Renal cortex interstitium (tissue), 11 donors: ENCODE data around the gene CETN1. TPM values are rescaled to one million over a fixed set of nuclear protein-coding genes. Genes with fewer than 3 reads are reported as not detected.

Source experiments
- DNase-seq, 11 donors: peaks; one replicate each; pipeline ENCODE4 v3.0.0-alpha.2; 2013; ENCODE audit warnings: low read depth in 9 of 11, low spot score in 4 of 11; ENCODE audit errors: extremely low read depth in 1 of 11
- polyA plus RNA-seq, 3 donors: library from polyadenylated mRNA; unstranded; fragments of 120-200 nt; gene quantifications; one replicate each; pipeline ENCODE4 v1.2.1, GENCODE V29; 2013; ENCODE audit not compliant: insufficient read length in 3 of 3

CETN1 gene
- polyA plus RNA-seq, 3 donors, result not detected

DNA sequence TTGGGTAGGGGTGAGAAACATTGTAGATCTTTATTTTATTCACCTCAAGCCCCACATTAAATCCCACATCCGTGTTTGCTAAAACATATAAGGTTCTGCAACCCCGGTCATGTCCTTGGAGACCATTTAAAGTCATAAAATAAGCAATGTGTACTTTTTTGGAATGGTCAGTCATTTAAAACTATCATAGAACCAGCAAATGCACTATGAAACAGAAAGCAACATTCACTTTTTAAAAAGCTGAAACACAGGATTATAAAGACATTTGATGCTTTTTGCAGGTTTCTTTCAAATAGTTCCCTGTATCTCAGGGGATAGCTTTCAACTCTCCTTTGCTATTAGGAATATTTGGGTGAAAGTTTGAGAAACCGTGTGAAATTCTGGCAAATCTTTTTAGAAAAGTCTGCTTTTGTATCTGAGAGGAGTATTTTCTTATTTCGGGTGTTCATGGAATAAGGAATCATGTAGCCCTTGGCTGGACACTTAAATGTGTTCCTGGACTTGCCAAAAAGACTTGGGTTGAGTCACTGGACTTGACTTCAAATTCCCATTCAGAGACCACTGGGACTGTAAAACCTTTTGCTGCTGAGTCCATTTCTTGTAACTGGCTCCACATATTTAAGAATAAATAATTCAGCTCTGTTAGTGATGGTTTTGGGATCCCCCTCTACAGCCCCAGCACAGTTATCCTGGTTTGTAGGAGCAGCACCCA, 5.9 kb upstream of the CETN1 start:
- no peak for DNase-seq

DNA sequence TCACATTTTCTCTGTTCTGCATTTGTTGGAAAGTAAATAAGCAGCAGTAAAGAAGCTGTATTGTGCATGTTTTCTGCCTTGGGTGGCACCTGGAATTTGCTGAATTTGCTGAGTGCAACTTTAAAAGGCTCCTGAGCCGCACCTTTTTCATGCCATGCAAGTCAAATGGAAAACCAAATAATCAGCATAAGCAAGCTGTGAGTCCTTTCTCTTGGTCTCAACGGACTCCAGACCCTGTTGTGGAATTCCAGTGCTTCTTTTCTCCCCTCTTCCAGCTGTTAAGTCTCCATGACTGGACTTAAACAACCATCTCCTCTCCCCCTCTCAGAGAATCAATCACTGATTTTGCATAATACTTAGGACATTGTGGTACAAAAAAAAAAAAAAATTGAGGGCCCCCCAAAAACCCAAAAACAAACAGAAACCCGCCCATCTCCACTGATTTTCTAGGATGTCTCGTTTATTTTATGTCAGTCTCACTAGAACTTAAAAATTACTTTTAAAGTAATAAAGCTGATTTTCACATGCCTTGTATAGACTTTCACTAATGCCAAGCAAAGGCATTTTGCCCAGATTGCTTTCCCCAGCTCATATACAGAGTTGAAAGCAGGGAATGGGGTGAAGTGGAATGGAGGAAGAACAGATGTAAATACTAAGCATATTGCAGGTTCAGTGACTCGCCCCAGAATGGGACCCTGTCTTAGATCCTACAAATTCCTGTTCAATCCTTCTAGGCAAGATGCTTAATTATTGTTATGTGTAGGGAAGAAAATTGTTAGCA, 5.1 kb upstream of the CETN1 start:
- no peak for DNase-seq

DNA sequence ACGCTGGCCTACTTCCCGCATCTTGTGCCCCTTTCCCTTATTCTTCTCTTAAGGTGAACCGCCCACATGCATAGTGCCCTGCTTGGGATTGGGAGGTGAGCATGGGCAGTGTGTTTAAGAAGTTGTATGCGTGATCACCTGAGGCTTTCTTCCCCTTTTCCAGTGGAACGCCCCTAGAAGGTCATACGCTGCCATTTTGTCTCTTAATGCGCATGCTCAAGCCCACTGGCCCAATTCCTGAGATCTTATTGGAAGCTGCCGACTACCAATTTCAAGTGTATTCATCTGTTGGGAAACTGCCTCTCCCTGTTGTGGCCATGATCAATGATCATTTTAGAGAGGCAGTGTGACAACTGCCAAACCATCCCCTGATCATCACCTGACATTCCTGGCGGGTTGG, 3.3 kb upstream of the CETN1 start:
- DNase-seq, result no peak

DNA sequence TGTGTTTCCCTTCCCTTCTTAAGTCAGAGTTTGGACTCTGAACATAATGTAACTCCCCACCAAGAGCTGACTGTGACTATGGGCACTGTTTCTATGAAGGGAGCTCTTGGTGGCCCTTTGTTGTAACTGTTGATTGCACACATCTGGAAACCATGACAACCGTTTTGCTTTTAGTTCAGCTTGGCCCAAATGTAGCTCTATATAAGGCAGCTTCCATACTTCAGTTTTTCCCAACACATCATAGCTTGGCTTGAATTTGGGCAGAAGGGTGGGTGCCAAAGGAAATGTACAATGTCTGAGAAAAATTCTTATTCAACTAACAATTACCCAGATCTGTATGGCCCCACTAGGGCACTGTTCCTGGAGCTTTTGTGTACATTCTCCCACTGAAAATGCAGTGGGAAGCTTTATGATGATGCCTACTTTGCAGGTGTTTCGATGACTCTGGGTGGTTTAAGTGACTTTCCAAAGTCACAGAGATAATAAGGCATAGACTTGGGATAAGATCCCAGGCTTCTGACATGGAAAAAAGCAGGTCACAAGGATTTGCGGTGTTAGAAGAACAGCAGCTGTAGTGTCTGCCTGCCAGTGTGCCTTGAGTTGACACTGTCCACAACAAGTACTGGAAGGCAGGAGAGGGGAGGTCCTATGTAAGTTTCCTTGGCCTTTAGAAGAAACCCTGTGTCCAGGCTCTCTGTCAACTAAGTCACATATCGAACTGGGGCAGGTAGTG, 2.4 kb upstream of the CETN1 start:
- DNase-seq, result no peak

DNA sequence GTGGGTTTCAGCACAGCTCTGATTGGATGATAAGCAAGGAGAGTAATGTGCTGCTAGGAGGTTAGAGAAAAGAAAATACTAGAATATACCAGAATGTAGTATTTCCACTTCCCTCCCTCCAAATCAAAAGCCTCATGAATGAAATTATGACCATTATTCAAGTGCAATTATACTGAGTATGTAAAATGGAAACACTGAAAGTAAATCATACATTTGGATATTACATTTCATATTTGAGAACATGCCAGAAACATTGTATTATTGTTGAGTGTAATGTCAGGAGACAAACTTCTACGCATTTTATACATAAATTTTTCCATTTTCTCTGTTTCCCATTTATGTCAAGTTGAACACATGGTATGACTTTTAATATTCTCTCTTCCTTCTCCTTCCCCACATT, 942 bp upstream of the CETN1 start:
- DNase-seq, result no peak

DNA sequence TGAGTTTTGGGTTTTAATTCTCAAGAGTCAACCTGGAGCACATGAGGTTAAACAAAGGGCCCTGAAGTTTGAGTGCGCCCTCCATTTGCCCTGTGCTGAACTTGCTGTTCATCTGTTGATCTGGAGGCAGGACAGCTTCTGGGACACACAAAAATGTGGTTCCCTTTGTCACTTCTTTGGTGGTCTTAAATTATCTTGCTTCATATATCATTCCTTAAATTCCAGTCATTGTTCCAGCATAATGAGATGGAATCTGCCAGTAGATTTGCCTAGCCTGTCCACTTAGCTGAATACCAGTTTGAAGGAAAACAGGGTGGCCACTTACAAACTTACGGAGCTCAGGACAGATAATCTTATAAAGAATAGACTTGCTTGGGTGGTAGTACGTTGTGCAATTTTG, 916 bp downstream of the CETN1 start:
- no peak for DNase-seq

DNA sequence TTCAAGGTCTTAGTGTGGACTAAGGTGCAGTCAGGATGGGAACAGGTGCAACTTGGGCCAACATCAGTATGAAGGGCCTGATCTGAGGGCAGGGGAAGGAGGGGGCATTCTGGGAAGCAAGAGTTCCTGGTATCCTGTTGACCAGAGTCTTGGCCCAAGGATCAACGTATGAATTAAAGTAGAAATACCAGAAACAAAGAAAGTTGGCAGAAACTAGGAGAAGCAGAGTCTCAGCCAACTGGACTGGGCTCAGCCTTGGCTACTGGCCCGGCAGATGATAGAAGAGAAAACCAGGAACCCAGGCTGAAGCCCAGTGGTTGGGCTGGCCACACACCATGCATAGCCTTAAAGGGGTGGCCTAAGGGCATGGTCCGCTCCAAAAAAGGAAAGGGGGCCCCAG, 2.3 kb downstream of the CETN1 start:
- no peak for DNase-seq

DNA sequence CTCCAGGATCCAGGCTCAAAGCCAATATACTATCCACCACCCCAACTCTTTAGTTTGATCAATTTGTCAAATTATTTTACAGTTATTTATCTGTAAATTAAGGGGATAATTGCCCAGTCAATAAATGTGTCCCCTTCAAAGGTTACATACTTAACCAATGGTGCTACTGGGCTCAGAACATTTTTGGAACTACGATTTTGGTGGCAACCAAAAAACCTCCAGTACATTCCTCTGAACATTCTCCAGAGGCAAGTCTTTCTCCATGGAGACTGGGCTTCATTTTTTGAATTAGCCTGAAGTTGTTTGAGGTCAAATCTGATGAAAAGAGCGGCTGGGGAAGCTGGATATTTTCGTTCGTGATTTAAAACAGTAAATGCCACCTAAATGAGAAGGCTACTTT, 14.9 kb downstream of the CETN1 start:
- DNase-seq, result no peak

DNA sequence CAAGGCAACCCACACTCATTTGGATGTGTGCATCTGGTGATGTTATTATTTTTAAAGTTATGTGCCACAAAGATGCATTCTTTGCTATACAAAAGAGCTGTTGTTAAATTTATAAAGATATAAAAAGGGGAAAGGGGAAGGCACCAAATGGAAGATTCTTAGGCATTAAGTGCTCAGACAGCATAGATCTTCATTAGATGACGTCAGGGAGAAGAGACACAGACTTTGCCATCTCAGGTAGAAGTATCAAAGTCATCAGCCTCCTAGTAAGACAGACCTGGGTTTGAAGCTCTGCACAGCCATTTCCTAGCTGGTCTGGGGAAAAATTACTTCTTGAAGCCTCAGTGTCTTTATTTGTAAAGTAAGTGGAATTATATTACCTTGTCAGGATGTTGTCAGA, 15.4 kb downstream of the CETN1 start:
- DNase-seq, result no peak

DNA sequence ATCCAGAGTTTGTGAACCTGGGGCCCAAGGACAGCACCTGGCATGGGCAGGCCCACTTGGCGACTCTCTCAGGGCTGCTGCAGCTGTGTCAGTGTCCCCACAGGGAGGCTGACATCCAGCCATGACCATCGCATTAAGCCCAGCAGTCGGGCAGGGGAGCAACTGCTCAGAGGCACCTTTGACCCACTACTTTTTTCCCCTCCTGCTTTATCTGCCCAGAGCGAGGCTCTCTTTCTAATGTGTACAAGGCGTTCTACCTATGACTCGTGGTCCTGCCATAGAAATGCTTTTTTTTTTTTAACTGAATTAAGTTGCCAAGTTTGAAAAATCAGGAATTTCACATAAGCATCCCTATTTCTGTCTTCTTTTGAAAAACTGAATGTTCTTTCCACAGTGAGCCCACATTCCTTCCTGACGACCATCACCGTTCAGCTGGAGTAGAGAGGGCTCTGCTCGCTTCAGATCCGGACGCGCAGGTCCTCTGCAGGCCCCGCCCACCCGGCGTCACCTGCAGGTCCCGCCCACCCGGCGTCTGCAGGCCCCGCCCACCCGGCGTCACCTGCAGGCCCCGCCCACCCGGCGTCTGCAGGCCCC, 16.2 kb downstream of the CETN1 start:
- DNase-seq, result peak in 2 of 11 donors; percentile 57 to 69

DNA sequence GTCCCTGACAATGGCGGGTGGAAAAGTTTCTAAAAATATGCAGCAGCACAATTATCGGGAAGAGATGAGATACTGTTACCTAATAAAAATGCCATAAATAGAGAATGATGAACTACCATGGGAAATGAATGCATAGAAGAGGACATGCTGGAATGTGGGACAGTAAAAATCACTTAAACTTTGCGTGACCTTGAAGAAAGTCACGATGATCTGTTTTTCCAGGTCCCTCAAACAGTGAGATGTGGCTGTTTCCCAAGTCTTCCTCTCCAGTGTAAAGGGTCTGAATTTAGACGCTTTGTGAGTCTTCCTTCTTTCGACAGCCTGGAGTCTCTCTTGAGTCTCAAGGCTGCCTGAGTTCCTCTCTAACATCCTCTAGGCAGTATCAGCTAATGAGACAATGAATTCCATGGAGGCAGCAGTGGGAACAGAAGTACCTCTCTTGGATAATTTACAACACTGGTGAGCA, 18.0 kb downstream of the CETN1 start:
- DNase-seq, result peak in 1 of 11 donors; percentile 38

DNA sequence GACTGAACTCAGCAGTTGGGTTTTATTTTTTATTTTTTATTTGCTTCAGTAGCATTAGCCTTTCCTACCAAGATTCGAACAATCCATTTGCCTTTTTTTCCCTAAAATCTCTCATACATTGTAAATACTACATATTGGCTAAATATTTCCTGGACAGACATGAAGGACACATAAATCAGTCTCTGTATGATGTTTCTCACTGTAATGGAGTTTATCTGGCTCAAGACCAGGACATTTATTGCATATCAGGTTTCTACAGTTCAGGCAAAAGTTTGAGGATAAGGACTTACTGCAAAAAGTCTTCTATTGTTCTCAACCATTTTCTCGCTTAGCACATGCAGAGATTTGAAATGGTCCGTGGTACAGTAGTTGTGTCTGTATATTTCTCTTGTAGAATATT, 19.9 kb downstream of the CETN1 start:
- no peak for DNase-seq

DNA sequence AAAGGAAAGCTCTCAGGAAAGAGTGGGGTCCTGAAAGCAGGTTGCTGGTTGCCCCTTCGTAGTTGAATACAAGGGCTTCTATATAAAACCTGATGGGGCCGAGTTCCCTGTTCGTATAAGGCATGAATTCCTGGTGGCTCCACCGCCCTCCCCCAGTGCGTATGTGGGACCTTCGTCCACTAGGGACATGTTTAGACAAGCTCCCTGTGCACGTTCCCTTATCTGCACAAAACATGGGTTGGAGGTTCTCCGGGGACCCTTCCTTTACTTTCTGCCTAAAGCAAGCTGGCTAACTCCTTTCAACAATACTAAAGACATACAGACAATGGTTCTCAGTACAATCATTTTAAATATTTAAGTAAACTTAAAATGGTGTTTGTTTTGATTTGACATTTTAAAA, 24.6 kb downstream of the CETN1 start:
- DNase-seq, result no peak

DNA sequence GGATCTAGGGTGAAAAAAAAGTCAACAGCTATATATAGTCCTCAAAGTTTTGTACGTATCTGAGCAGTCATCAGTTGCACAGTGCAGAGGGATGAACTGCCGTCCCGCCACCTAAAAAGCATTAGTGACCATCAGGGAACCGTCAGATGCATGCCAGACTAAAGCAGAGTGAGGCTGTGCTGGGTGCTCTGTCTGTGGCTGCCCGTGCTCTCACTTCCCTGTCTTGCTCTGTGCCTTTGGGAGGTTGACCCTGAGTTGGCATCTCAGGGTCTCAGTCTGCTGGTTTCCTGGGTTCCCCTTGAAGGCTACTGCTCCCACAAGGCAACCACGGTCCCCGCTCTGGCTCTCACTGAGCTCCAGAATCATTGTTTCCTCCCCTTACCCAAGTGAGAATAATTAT, 27.8 kb downstream of the CETN1 start:
- no peak for DNase-seq

DNA sequence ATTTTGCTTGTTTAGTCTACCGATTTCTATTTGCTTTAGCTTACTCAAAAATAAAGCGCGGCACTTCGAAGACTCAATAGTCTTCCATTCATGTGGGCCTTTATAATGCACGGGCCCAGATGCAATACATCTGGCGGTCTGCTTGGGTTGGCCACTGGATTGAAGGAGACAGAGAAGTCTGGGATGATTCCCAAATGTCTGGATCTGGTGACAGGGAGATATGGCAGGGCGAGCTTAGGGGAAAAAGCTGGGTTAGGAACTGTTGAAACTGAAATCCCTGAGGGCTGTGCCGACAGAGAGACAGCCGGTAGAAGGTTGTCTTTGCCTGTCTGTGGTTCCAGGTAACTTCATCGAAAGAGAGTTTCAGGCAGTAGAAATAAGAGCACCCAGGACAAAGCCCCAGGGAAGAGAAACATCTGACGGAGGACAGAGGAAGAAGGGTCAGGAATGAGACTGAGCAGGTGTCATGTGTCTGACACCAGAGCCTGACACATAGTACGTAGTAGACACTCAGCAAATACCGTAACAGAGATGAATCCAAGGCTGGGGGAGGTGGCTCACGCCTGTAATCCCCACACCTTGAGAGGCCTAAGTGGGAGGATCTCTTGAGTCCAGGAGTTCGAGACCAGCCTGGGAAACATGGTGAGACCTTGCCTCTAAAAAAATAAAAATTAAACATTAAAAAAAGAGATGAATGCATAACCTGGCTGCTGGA, 30.2 kb downstream of the CETN1 start:
- DNase-seq, result peak in 1 of 11 donors; percentile 46

DNA sequence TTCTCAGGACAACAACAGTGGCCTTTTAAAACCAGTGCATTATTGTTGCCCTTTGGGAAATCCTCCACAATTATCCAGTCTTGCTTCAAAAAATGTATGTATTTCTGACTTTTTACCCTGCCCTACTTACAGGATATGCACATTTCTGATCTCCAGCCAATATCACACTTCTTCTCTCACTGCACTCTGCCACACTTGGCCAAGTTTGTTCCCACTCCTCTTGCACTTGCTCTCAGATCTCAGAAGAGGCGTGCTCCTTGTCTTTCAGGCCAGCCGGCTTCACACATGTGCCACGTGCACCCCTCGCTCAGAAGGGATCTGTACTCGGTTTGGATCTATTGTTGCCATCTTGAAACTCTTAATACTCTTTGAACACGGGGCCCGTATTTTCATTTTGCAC, 32.0 kb downstream of the CETN1 start:
- no peak for DNase-seq

DNA sequence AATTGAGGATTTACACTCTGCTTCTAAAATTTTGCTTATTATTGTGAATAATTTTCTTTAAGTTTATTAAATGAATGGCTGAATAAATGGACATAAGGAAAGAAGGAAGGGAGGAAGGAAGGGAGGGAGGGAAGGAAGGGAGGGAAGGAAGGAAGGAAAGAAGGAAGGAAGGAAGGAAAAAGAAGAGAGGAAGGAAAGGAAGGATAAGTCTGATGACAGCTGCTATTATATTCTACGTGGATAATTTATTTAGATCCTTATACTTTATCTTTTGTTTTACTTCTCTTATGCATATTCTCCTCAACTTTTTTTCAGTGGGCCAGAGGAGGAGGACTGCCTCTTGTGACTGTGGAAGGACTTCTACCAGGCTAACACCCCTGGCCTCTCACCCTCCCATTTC, 34.0 kb downstream of the CETN1 start:
- no peak for DNase-seq

DNA sequence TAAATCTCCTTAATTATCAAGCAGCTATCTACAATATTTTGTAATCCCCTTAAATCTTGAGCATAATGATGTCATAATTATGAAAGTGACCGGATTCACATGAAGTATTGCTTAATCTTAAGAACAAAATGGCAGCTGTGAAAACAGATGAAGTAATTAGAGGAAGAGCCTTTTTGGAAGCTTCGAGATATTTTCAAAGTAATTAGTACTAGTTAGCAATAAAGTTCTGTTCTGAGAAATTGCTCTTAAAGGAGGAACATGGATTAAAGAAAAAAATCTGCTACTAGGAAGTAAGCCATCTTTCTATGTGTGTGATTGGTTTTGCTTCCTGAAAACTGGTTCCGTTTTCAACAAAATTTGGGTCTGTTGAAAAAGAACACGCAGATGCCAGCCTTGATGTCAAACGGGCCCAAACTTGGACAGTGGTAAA, 34.9 kb downstream of the CETN1 start:
- DNase-seq, result no peak

DNA sequence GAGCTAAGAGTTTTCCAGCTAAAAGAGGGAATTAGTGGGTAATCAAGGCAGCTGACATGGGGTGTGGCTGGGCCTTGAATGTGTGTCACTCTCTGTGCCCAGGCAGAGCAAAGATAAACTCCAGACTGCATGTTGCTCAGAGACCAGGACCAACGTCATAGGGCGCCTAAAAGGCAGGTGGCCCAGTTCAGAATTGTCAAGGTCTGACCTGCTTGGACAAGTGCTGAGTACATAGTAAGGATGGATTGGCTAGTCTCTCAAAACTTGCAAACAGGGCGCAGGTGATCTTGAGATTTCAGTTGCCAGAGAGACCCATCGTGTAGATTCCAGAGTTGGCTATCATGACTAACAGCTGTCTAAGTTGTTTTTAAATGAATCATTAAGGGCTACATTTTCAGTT, 35.6 kb downstream of the CETN1 start:
- no peak for DNase-seq
